Nucleus accumbens (tissue), 56 donors: ENCODE results near the gene STAT1.
A peak's percentile ranks its signal among the peaks of the same experiment; 100 is the strongest.
"Not testable (repeated sequence)": the region's sequence is repeated elsewhere in the genome, so short reads cannot be mapped to it uniquely, and the experiment has no call there.

Source experiments
- DNase-seq, 56 donors: peaks; one replicate each; lab custom pipeline; 2025; lab: John Stamatoyannopoulos, UW

STAT1 gene

DNA sequence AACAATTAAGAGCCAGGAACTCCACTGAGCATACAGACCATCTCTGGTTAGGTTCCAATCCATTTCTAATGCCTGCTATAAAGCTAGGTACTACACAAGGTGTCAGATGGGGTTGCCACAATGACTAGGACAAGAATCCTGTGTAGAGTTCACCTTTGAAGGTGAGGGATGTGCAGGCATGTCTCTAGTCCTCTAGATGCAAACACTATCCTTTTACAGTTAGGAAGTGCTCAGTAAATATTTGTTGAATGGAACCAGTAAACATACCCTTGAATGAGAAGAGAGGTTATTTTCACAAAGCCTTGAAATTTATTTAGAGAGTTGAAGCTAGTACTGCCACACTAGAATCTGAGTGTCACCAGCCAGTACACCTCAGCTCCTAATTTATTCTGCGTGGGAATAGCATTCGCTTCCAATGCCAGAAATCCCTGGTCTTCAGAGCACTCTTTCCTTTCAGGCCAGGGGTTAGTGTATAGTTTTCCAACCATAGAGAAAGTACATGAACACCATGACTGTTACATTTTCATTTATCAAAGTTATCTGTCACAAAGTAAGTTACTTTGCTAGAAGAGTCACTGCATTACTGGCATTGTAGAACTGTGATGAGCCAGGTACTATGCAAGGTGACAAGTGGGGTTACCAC is 48.3 kb downstream of the STAT1 start:
- DNase-seq, result no peak

DNA sequence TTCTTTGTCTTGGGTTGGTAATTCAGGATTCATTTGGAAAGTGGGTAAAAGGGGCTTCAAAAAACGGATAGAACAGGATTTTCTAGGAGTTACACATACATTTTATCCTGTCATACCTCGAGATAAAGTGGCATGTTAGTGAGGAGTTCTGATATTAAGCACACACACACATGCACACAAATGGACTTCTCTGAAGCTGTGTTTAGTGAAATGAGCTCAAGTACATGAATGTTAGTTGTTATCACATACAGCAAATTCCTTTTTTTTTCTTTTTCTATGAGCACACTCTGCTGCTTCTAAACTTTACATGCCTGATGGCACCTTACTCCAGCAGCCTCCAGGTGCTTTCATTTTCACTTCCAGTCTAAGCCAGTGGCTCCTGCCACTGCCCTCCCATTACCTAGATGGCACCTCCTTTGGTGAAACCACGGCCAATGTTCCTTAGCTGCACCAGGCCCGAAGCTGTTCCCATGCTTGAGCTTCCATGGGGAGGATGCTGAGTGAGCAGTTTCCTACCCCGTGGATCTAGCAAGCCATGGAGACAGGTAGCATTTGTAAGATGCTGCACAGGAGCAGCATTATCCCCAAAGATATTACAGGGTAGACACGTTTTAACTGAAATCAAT is 49.7 kb downstream of the STAT1 start:
- DNase-seq, result peak in 1 of 56 donors; percentile 13

DNA sequence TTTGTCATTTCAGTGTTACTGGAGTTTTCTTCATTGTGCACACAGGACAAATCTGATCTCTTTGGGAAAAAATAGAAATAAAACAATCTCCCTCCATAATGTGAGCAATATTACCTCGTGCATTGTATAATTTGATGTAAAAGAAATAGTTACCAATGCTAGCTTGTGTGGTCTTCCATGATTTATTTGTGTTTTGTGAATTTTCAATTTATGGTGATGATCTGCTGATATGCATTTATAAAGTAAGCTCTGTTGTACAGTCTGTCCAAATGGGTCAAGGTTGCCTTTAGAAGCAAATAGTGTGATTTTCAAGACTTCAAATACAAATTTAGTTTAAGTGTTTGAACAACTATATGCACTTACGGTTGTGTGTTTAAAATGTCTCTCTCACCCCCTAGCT is 50.9 kb downstream of the STAT1 start:
- no peak for DNase-seq

DNA sequence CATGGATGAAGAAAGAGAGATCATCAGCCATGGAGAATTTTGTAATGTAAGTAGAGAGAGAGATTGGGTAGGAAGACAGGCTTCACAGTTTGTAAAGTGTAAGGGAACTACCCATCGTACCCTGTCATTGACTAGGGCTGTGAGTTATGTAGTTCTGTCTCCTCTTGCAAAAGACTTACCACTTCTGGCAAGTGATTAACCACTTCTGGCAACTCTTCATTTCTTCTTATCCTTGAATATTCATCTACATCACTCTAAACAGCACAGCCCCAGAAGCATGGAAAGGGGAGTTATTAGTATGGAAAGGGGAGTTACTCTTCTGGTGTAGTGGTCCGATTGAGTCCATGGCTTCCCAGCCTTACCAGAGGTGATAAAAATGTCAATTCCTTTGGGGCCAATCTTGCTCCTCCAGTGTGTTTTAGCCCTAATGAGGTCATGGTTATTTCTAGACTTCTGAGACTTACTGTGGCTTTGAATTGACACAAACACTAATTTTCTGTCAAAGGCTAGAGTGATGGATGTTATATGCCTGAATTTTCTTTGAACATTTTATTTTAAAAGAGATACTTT is 52.0 kb downstream of the STAT1 start:
- no peak for DNase-seq

DNA sequence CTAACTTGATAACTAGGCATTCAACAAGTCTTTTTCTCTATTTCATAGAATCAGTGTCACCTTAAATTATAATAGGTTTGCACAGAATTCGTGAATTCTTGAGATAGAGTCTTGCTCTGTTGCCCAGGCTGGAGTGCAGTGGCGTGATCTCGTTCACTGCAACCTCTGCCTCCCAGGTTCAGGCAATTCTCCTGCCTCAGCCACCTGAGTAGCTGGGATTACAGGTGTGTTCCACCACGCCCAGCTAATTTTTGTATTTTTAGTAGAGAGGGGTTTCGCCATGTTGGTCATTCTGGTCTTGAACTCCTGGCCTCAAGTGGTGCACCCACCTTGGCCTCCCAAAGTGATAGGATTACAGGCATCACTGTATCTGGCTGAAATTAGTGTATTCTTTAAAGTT is 52.9 kb downstream of the STAT1 start:
- DNase-seq, result not testable (repeated sequence)

DNA sequence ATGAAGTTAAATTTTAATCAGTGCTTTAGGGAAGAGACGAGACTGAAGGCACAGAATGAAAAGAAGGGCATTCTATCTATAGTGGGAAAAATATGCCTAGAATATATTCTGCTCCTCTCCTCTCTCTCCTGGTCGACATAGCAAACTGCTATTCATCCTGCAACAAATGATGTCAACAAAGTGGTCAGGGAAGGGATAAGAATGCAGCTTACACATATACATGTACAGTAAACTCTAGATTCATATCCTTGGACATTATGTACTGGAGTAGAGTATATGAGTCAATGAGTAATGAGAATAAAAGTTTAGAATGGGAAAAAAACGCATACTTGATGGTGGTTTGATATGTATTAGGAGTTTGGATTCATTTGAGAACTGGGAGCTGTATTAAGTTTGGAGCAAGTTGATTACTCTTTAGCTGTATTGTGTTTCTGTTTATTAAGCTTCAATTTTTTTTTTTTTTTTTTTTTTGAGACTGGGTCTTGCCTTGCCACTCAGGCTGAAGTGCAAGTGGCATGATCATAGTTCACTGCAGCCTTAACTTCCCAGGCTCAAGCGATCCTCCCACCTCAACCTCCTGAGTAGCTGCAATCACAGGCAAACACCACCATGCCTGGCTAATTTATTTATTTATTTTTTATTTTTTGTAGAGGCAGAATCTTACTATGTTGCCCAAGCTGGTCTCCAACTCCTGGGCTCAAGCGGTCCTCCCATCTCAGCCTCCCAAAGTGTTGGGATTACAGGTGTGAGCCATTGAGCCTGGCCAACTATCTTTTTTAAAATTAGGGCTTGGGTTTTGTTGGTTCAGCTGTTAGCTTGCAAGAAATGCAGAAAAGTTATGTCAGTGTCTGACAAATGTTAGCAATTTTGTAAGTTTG is 53.8 kb downstream of the STAT1 start:
- no peak for DNase-seq

DNA sequence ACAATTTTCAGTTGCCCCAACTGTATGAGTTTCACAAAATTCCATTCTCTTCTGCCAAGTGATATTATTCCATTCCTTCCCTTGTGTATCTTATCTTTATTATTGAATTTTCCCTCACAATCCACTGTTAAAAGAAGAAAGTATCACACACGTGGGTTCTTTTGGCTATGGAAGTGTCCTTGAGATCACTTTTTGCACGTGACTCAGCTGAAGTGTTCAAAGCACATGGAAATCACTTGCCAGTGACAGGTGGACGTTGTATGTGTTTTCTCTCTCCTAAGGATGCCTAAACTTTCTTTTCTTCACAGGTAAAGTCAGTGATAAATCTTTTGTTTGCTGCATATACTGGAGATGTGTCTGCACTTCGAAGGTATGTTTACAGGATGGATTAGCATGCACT is 60.7 kb downstream of the STAT1 start:
- DNase-seq, result no peak

DNA sequence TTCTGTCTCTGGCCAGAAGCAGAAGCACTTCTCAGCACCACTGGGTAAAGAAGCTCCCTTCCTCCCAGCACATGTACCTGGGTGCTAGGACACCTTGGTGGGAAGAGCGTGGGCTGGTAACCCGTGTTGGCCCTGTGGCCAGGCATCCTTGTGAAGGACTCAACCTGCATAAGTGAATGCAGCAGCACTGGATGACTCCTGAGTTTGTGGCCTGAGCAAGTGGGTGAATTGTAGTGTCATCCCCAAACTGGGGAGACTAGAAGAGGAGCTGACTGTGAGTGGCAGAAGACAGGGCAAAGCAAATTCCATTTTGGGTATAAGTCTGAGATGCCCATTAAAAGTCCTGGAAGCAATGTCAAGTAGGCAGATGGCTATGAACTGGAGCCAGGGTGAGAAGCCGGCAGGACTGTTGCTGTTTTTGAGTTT is 63.4 kb downstream of the STAT1 start:
- DNase-seq, result no peak

DNA sequence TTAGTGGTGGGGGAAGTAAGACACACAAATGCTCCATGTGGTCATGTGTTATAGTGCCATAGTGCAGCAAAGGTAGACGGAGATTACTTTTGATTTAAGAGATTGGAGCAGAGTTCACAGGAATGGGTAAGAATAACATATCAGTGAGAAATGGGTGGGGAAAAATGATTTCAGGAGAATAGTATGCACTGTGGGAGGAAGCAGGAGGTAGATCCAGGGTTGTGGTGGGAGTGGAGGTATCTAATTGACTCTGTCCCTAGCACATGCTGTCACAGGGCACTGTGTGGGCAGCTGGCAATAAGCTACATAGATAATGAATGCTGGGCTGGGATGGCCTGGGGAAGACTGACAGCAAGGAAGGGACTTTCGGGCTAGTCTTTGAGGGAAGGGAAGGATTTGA is 65.3 kb downstream of the STAT1 start:
- peak in 1 of 56 donors; percentile 4 for DNase-seq

DNA sequence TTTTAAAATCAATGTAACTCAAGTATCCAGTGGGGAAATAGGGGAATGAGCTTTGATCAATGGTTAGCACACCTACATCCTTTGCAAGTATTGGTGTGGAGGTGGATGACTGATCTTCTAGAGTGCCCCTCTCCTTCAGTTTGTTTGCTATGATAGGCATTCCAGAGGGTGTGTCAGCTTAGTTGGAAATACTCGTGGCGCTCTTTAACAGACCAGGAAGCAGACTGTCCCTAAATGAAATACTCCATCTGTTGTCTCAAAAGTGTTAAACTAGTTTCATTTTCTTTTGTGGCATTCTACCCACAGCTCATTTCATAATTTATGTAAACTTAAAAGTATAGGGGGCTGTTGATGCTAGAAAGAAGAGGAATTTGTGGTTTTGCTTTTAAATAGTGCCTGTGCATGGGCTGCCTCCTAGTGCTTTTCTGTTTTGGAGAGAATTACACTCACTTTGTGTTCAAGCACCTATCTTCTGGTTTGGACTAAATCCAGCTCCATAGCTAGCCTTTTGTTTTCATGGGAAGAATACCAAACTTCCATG is 66.2 kb downstream of the STAT1 start:
- DNase-seq, result no peak

DNA sequence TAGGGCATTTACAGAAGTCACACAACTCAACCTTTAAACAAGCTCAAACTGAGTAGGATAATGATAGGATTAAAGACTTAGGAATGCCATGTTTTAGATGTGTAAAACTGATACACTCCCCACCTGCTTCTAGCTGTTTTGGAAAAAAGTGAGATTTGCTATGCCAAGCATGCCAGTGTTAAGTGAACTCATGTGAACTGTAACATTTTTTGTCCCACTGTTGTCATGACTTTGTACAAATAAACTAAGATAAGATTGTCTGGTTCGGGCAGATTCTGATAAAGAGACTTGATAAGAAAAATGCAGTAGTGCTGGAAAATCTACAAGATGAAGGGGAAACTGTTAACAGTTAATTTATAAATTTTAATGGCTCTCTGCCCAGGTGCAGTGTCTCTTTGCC is 66.8 kb downstream of the STAT1 start:
- no peak for DNase-seq

DNA sequence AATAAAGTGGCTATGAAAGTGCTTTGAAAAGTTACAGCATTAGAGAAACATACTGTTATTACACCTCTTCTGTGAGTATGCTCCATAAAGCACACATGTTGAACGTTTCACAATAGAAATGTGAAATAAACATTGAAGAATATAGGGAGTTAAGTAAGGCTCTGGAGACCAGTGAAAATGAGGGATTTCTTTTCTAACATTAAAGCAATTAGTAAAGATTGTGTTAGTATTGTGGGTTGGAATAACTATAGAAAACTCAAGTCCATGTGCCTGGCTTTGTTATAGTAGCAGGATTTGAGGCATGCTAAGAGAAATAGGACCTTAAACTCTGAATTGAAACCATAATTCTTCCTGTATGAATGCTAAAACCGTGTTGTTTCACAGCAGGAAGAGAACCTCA is 70.3 kb downstream of the STAT1 start:
- DNase-seq, result no peak

DNA sequence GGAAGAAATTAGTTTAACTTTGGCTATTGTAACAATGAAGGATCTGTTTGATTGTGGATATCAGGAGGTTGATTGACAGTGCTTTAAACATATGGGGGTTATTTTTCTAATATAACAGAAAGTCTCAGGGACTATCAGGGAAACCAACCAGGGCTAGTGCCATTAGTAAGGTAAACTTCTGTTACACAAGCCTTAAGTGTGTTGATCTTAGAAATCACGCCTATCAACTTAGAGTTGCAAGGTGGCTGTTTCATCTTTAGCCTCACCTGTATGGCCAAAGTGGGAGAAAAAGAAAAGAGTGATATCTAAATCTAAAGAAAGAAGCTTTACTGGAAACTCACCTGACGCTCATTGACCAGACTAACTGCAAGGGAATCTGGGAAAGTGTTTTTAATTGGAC is 71.3 kb downstream of the STAT1 start:
- DNase-seq, result no peak

DNA sequence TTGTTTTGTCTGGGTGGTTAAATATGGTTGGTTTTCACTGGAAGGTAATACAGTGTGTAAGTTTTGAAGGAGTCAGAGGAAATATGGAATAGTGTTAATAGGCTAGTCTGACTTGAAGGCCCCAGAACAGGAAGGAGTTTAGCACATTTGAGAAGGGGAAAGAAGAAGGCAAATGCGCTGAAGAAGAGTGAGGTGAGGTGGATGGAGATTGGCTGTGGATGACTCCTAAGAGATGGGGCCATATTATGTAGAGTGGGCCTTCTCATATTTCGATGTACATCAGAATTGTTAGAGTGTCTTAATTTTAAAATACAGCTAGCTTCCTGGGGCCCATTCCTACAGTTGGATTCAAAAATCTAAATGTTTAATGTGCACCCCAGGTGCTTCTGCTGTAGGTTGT is 72.4 kb downstream of the STAT1 start:
- no peak for DNase-seq

DNA sequence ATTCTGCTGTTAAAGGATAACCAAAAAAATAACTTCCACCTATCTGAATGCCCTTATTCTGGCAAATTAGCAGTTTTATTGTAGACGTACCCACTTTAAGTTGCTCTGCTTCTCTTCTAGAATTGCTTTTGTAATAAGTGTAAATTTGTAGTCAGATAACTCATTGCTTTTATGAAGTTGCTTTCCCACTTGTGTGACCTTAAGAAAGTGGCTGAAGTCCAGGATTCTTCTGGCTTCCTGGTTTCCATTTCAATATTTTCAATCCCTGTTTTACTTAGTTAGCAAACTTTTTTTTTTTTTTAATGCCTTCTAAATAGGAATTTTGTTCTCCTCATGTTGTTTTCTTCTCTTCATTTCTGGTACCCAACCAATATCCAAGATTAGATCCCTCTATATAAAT is 73.5 kb downstream of the STAT1 start:
- DNase-seq, result no peak

DNA sequence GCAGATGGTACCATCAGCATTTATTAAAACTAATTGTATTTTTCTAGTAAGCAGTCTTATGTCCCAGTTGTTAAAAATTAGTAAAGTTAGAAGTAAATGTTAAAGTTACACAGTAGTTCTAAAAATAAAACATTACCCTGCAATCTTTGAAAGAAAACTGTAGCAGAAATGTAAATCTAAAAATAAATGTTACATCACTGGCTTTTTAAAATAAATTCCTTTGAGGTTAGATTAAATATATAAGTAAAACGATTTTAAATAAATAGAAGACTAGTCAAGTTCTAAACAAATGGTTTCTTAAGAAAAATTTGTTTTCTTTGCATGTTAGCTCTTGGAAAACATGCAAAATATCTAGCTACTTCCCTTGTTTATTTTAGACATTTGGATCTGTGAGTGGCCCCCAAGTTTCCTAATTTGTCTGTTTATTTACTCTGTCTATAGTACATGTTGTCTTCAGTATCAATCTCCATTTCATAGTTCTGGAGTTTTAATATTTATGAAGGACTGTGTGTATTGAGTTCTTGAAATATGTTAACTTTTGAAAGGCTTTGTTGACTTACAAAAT is 75.1 kb downstream of the STAT1 start:
- DNase-seq, result no peak

DNA sequence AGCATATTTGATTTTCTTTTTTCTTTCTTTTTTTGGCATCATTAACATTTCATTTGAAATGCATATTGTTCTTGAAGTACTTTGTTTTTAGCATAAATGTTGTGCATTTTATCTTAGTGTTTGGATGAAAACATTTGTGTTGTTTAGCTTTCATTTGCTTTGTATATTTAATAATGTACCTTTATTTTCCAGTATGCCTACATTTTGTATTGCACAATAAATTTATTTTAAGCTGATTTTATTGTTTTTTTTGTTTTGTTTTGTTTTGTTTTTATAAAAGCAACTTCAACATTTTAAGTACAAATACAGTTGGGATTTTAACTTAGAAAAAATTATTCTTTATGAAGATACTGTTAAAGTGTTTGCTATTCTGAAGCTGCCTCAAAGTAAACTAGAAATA is 78.9 kb downstream of the STAT1 start:
- DNase-seq, result no peak

DNA sequence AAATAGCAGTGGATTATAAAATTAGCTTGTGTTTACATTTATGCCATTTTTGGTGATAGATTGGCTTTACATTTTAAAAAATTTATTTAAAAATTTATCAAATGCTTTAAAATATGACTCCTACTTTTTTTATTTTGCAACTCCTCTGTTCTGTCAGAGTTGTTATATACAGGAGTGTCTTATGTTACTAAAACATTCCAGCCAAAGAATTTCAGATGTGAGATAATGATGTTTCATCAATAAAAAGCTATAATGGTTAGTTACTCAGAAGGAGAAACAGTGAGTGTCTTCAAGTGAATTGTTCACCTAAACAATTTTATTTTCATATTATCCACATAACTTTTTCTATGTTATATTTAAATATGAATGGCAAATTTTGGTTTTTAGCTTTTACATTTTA is 80.6 kb downstream of the STAT1 start:
- DNase-seq, result no peak

DNA sequence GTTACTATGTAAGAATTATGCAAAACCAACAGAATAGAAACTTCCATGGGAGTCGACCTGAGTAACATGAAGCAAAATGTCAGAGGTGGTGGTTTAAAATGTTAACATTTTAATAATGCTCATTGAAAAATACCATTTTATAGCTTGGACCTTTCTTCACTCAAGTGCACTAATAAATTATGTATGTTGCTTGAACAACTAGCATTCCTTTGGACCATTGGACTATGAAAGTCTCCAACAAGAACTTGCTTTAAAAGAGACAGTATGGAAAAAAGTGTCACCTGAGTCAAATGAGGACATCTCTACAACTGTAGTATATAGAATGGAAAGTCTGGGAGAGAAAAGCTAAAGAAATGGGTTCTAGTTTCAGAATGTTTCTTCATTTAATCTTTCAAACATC is 81.5 kb downstream of the STAT1 start:
- no peak for DNase-seq

DNA sequence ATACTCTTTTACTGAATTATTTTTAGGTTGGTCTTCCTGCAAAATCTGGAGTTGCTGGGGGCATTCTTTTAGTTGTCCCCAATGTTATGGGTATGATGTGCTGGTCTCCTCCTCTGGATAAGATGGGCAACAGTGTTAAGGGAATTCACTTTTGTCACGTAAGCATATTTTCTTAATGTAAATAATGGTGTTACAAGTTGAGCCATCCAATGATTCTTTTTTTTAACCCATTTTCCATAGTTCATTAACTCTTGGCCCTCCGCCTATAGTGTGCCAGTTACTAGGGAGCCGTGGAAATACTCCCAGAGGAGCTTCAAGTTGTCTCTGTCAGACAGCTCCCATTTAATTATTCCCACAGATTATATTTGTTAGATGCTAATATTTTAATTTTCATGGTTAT is 83.6 kb downstream of the STAT1 start:
- no peak for DNase-seq

DNA sequence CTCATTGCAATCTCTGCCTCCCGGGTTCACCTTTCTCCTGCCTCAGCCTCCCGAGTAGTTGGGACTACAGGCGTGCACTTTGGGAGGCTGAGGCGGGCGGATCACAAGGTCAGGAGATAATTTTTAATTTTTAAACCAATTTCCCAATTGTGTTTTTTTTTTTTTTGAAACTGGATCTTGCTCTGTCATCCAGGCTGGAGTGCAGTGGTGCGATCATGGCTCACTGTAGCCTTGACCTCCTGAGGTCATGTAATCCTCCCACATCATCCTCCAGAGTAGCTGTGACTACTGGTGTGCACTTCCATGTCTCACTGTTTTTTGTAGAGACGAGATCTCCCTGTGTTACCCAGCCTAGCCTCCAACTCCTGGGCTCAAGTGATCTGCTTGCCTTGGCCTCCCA is 84.1 kb downstream of the STAT1 start:
- DNase-seq, result no peak
